ENCODE results near the gene CARD14. TPM values are rescaled to one million over a fixed set of nuclear protein-coding genes. Genes with fewer than 3 reads are reported as not detected.

CARD14 gene
- total RNA-seq, 6 experiments from 2014 or later = 0.20 to 0.29 (median 0.22) TPM; not detected in 3

DNA sequence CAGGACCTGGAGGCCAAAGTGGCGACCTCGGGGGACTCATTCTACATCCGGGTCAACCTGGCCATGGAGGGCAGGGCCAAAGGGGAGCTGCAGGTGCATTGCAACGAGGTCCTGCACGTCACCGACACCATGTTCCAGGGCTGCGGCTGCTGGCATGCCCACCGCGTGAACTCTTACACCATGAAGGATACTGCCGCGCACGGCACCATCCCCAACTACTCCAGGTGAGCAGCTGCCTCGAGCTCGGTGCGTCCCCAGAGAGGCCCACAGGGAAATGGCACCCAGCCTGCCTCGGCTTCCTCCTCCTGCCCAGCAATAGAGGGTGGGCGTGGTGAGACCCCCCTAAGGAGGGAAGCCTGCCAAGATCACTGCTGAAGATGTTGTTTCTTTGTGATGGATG is 32.4 kb downstream of the CARD14 start:
- intact Hi-C loops (cut with DNase I) = no loop called here
- Histone ChIP-seq H3K4me1 (no peaks in the 10 kb centered on the region), H3K27me3 (no peaks in the 10 kb centered on the region), H3K27ac (no peak overlapping the region), H3K9me3 (no peaks in the 10 kb centered on the region), H3K36me3 (no peaks in the 10 kb centered on the region), H3K4me3 (no peak overlapping the region)
- no peak for TF ChIP-seq POLR2A (IDR thresholded peaks at IDR 0.05)
- TF ChIP-seq, protein P1, sequence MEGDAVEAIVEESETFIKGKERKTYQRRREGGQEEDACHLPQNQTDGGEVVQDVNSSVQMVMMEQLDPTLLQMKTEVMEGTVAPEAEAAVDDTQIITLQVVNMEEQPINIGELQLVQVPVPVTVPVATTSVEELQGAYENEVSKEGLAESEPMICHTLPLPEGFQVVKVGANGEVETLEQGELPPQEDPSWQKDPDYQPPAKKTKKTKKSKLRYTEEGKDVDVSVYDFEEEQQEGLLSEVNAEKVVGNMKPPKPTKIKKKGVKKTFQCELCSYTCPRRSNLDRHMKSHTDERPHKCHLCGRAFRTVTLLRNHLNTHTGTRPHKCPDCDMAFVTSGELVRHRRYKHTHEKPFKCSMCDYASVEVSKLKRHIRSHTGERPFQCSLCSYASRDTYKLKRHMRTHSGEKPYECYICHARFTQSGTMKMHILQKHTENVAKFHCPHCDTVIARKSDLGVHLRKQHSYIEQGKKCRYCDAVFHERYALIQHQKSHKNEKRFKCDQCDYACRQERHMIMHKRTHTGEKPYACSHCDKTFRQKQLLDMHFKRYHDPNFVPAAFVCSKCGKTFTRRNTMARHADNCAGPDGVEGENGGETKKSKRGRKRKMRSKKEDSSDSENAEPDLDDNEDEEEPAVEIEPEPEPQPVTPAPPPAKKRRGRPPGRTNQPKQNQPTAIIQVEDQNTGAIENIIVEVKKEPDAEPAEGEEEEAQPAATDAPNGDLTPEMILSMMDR (IDR thresholded peaks at IDR 0.05) = no peak
- no peak for ATAC-seq
- DNase-seq = no peak
- no CpG with 5 or more reads among the region's 17 CpGs for WGBS (ENCODE audit: insufficient coverage, low coverage, low lambda C conversion rate, missing lambda C conversion rate)

GRCh38 chr17:80203471-80203963 is 33.7 kb downstream of the CARD14 start:
- intact Hi-C loops (cut with DNase I) = no loop called here

DNA sequence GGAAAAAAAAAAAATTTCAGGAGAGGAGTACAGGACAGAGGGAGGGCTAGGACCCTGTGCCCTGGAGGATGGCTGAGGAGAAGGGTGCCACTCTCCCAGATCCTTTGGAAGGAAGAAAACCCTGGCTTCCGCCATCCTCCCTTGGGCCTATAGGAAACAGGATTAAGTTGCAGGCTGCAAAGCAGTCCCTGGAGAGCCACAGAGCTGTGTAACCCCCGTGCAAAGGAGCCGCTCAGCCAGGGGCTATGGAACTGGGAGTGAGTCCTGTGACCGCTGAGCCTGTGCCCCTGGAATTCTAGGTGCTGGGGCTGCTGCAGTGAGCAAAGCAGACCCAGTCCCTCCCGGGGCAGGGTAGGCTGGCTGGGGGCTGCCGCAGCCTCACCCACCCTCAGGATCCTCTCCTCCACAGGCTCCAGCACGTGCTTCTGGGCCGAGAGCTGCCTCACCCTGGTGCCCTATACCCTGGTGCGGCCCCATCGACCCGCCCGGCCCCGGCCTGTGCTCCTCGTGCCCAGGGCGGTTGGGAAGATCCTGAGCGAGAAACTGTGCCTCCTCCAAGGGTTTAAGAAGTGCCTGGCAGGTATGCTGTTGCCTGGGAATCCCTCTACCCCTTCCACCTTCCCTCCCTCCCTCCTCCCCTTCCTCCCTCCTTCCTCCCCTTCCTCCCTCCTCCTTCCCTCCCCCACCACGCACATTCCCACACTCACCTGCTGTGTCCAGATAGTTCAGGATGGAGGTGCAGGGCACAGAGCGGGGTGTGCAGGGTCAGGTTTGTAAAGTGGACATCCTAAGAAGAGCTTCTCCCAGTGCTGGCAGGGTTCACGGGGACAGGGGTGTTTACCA is 35.0 kb downstream of the CARD14 start:
- no peak for TF ChIP-seq POLR2A (IDR thresholded peaks at IDR 0.05)
- TF ChIP-seq, protein P1 (IDR thresholded peaks at IDR 0.05) = no peak
- DNase-seq = no peak
- no peaks in the 10 kb centered on the region for H3K9me3 ChIP-seq
- peaks cover 0 to 3% (median 1%) of the 10 kb centered on the region in 4 donors for H3K36me3 ChIP-seq
- ATAC-seq = peak in 2 of 4 donors; percentile 12 to 18
- no peaks in the 10 kb centered on the region for H3K4me1 ChIP-seq
- intact Hi-C loops (cut with DNase I) = no loop called here
- H3K4me3 ChIP-seq = no peak overlapping the region
- no peak overlapping the region for H3K27ac ChIP-seq
- WGBS (ENCODE audit: insufficient coverage, low coverage, low lambda C conversion rate, missing lambda C conversion rate) = 77% methylated on average over 4 of the region's 19 CpGs
- H3K27me3 ChIP-seq = no peaks in the 10 kb centered on the region

More at GRCh38 chr17:80203471-80203963, 33.7 kb downstream of the CARD14 start:
- TF ChIP-seq, protein P1 (IDR thresholded peaks at IDR 0.05) = no peak
- TF ChIP-seq POLR2A (IDR thresholded peaks at IDR 0.05) = no peak
- H3K27ac ChIP-seq = no peak overlapping the region
- H3K9me3 ChIP-seq = no peaks in the 10 kb centered on the region
- no CpG with 5 or more reads among the region's 11 CpGs for WGBS (ENCODE audit: insufficient coverage, low coverage, low lambda C conversion rate, missing lambda C conversion rate)
- no peak for DNase-seq
- no peak for ATAC-seq
- no peak overlapping the region for H3K4me3 ChIP-seq
- no peaks in the 10 kb centered on the region for H3K27me3 ChIP-seq
- H3K36me3 ChIP-seq = no peaks in the 10 kb centered on the region
- no peaks in the 10 kb centered on the region for H3K4me1 ChIP-seq

DNA sequence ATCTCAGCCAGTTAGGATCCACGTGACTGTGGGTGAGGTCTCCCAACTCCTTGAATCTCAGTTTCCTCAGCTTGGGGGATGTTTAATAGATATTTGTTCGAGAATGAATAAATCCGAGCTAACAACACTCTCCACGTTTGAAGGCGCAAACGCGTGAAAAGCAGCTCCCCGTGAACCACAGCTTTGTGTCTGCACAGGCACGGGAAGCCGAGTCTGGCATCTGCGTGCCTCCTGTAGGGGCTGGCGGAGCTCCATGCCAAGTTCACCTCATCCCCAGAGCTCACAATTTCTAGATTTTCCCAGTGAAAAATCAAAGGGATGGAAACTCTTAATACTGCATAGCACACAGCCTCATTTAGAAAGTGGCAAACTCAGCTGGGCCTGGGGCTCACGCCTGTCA is 36.0 kb downstream of the CARD14 start:
- ATAC-seq = no peak
- Histone ChIP-seq H3K4me3 (no peak overlapping the region), H3K27ac (no peak overlapping the region), H3K4me1 (no peaks in the 10 kb centered on the region), H3K27me3 (no peaks in the 10 kb centered on the region), H3K36me3 (peaks cover 0 to 13% (median 6%) of the 10 kb centered on the region in 4 donors), H3K9me3 (no peaks in the 10 kb centered on the region)
- intact Hi-C loops (cut with DNase I) = no loop called here
- TF ChIP-seq POLR2A (IDR thresholded peaks at IDR 0.05) = no peak
- TF ChIP-seq, protein P1 (IDR thresholded peaks at IDR 0.05) = no peak
- no peak for DNase-seq
- WGBS (ENCODE audit: insufficient coverage, low coverage, low lambda C conversion rate, missing lambda C conversion rate) = 88% methylated on average over 8 of the region's 13 CpGs

All from right lobe of liver (tissue), 6 donors.